ENCODE data around the gene VAV1. TPM values are rescaled to one million over a fixed set of nuclear protein-coding genes. Genes with fewer than 3 reads are reported as not detected.

The VAV1 gene
- total and polyA plus RNA-seq, 10 of the 15 experiments (the other 5 are each of a cell fraction or from before 2014, with no cell fraction given): 1.6 to 76.8 (median 40.7) TPM

DNA sequence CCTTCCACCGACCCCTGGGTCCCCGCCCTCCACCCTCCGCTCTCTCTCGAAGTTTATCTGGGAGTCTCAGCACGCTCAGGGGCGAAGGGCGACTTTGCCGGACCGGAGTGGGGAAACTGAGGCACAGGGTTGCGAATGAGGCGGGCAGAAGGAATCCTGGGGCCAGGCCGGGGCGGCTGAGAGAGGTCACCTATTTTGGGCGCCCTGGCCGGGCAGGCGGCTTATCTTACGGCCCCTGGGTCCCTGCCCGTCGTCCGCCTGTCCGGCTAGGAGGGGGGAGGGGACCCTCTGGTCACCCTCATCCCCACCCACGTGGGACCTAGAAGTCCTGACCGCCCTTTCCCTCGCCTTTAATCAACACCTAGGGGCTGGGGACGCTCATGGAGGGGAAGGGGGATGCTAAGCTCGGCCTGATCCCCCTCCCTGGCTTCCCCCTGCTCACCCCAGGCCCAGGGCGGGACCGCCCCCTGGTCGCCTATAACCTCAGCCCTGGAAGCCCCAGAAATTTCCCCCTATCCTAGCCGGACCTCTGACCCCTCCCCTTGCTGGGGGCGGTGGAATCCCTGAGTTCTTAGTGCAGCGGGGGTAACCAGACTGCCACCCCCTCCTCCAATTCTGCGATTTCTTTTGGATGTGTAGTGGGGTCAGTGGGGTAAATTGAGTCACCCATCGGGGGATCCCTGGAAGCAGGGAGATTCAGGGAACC, 32.5 kb upstream of the VAV1 start (continued):
- TF ChIP-seq, protein P1, sequence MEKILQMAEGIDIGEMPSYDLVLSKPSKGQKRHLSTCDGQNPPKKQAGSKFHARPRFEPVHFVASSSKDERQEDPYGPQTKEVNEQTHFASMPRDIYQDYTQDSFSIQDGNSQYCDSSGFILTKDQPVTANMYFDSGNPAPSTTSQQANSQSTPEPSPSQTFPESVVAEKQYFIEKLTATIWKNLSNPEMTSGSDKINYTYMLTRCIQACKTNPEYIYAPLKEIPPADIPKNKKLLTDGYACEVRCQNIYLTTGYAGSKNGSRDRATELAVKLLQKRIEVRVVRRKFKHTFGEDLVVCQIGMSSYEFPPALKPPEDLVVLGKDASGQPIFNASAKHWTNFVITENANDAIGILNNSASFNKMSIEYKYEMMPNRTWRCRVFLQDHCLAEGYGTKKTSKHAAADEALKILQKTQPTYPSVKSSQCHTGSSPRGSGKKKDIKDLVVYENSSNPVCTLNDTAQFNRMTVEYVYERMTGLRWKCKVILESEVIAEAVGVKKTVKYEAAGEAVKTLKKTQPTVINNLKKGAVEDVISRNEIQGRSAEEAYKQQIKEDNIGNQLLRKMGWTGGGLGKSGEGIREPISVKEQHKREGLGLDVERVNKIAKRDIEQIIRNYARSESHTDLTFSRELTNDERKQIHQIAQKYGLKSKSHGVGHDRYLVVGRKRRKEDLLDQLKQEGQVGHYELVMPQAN (conservative IDR thresholded peaks at IDR 0.05): peak; percentile 11
- peak; percentile 20; the same call in 1 of the 2 replicates for TF ChIP-seq RB1 (IDR thresholded peaks at IDR 0.05; ENCODE audit: borderline replicate concordance)
- TF ChIP-seq, protein P2, sequence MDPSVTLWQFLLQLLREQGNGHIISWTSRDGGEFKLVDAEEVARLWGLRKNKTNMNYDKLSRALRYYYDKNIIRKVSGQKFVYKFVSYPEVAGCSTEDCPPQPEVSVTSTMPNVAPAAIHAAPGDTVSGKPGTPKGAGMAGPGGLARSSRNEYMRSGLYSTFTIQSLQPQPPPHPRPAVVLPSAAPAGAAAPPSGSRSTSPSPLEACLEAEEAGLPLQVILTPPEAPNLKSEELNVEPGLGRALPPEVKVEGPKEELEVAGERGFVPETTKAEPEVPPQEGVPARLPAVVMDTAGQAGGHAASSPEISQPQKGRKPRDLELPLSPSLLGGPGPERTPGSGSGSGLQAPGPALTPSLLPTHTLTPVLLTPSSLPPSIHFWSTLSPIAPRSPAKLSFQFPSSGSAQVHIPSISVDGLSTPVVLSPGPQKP (IDR thresholded peaks at IDR 0.05; ENCODE audit: low read depth, low read length): no peak
- TF ChIP-seq YY1 (IDR thresholded peaks at IDR 0.05; ENCODE audit: low read depth, low read length): peak; percentile 18; the same call in 1 of the 2 replicates
- peak; percentile 17; the same call in 1 of the 2 replicates for TF ChIP-seq MXI1 (IDR thresholded peaks at IDR 0.05; ENCODE audit: low read depth, low read length)
- TF ChIP-seq, protein P3, sequence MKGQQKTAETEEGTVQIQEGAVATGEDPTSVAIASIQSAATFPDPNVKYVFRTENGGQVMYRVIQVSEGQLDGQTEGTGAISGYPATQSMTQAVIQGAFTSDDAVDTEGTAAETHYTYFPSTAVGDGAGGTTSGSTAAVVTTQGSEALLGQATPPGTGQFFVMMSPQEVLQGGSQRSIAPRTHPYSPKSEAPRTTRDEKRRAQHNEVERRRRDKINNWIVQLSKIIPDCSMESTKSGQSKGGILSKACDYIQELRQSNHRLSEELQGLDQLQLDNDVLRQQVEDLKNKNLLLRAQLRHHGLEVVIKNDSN (IDR thresholded peaks at IDR 0.05; ENCODE audit: borderline replicate concordance, extremely low read length, insufficient read depth, low read depth, low read length): peak; percentile 24
- peak; percentile 27; the same call in 1 of the 2 replicates for TF ChIP-seq MTA2 (IDR thresholded peaks at IDR 0.05; ENCODE audit: low read depth)

Measured in GM12878 (cell line).